Stimulated activated memory B cell treated with anti-CD40 and anti-IgM and Interleukin-4, amounts not matched to agents 10 μg/mL and 1 μg/mL and 100 μg/mL, for 72 hours (primary cell): ENCODE results near the gene NPHP4.
A peak's percentile ranks its signal among the peaks of the same experiment; 100 is the strongest.

Experiments used
- ATAC-seq: fragments of 150-1000 bp; cut with Tn5 transposase; 2 replicates; pipeline ENCODE4 v1.10.0; 2021
- H3K27ac Mint-ChIP-seq: one replicate; pipeline ENCODE4 v1.8.0; 2022; ENCODE audit warnings: mild to moderate bottlenecking, mixed read lengths
- H3K27me3 Mint-ChIP-seq: one replicate; pipeline ENCODE4 v1.8.0; 2022; ENCODE audit warnings: mixed read lengths
- H3K36me3 Mint-ChIP-seq: one replicate; pipeline ENCODE4 v1.8.0; 2022; ENCODE audit warnings: mixed read lengths
- H3K4me1 Mint-ChIP-seq: one replicate; pipeline ENCODE4 v1.8.0; 2022; ENCODE audit warnings: mixed read lengths
- H3K4me3 Mint-ChIP-seq: one replicate; pipeline ENCODE4 v1.8.0; 2022; ENCODE audit warnings: mild to moderate bottlenecking, moderate library complexity, mixed read lengths
- H3K9me3 Mint-ChIP-seq: one replicate; pipeline ENCODE4 v1.8.0; 2022; ENCODE audit warnings: mixed read lengths

Gene NPHP4

DNA sequence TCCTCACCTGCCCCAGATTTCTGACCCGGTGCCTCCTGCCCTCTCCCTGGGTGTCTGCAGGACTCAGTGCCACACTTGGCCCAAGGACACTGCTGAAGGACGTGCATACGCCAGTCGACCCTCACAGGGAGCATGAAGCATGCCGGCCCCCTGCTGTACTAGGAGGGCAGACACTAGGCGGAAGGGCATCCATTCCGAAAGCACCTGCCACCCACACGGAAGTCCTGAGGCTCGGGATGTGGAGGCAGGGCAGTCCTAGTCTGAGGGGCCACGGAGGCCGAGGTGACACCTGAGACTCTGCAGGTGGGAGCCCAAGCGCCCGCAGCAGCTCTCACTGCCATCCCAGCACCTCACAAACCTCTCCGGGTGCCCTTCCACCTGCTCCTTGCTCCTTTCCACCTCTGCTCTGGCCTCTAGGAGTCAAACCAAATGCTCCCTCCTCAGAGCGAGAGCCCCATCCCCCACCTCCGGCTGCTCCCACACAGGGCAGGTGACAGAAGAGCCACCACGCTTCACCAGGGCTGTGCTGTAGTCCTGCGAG is 2.4 kb downstream of the NPHP4 start:
- Mint-ChIP-seq H3K4me1 (peaks cover 33% of the 10 kb centered on the region), H3K36me3 (no peaks in the 10 kb centered on the region), H3K27ac (no peak overlapping the region), H3K27me3 (no peaks in the 10 kb centered on the region), H3K4me3 (peak overlapping the region; percentile 44), H3K9me3 (no peaks in the 10 kb centered on the region)
- no peak for ATAC-seq

DNA sequence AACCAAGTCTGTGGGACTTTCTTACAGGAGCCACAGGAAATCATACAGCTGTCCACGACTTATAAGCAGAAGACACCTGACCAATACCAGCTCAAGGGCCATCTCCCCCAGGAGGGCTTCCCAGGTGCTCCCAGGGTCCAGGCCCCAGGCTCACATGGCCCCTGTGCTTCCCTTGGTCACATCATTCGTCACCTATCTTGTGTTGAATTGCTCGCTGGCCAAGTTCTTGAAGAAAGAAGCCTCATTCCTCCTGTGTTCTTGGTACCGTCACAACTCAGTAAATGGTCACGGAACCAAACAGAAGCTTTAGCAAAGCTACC is 3.0 kb downstream of the NPHP4 start:
- Mint-ChIP-seq H3K4me1 (peaks cover 27% of the 10 kb centered on the region), H3K4me3 (no peak overlapping the region), H3K36me3 (no peaks in the 10 kb centered on the region), H3K27me3 (no peaks in the 10 kb centered on the region), H3K9me3 (no peaks in the 10 kb centered on the region), H3K27ac (no peak overlapping the region)
- ATAC-seq: no peak

DNA sequence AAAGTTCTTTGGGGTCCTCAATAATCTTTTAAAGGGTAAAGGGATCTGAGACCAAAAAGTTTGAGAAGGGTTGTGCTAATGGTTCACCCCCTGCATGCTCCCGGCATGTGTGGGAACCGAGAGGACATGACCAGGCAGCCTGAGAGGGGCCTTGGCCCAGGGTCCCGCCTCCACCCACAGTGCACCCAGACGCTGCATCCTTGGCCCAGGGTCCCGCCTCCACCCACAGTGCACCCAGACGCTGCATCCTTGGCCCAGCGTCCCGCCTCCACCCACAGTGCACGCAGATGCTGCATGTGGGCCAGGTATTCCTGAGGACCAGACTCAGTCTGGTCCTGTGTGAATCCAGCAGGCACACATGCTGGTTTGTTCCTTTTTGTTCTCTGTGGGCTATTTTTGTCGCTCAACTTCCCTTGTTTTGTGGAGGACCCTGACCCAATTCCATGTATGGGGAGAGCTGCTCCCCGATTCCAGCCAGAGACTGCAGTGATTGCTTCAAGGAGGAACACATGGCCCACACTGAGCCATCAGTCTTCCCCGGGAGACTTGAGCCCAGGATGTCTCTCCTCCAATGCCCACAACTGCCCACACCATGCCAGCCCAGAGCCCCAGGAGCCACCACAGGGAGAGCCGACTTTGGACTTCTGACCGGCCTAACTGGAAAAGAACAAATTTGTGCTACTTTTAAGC is 3.5 kb downstream of the NPHP4 start:
- H3K27me3 Mint-ChIP-seq: no peaks in the 10 kb centered on the region
- no peak overlapping the region for H3K27ac Mint-ChIP-seq
- peaks cover 22% of the 10 kb centered on the region for H3K4me1 Mint-ChIP-seq
- no peak overlapping the region for H3K4me3 Mint-ChIP-seq
- H3K36me3 Mint-ChIP-seq: no peaks in the 10 kb centered on the region
- H3K9me3 Mint-ChIP-seq: no peaks in the 10 kb centered on the region
- no peak for ATAC-seq

DNA sequence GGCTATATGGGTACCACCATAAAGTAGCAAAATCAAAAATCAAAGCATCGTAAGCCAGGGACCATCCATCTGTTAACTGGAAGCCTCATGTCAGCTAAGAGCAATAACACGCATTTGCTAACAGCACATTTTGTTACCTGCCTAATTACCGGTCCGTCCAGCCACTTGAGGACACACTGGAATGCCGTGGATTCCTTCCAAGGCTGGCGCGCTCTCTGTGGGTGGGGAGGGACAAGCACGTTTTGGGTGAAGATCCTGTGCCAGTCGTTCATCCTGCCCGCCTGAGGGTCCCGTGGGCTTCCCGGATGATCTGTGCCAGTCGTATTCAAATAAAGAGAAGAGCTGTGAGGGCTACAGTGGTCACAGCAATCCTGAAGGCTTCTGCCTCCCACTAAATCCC is 6.2 kb downstream of the NPHP4 start:
- Mint-ChIP-seq H3K36me3 (peaks cover 10% of the 10 kb centered on the region), H3K27me3 (no peaks in the 10 kb centered on the region), H3K4me3 (no peak overlapping the region), H3K9me3 (no peaks in the 10 kb centered on the region), H3K4me1 (peaks cover 12% of the 10 kb centered on the region), H3K27ac (no peak overlapping the region)
- no peak for ATAC-seq

DNA sequence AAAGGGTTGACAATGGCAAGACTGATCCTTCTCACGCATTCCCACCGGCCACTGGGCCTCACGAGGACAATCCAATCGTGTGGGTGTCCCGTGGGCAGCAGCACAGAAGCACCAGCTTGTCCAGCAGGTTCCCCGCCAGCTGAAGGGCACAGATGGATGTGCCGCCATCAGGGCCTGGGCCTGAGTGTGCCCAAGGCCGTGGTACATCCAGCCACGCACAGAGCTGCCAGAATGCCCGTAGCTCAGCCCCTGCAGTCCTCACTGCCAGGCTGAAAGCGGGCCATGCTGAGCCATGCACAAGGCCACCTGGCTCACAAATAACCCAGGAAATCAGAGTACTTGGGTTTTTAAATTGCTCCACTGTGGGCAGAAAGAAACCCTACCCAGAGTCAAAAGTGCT is 7.0 kb downstream of the NPHP4 start:
- no peak for ATAC-seq

DNA sequence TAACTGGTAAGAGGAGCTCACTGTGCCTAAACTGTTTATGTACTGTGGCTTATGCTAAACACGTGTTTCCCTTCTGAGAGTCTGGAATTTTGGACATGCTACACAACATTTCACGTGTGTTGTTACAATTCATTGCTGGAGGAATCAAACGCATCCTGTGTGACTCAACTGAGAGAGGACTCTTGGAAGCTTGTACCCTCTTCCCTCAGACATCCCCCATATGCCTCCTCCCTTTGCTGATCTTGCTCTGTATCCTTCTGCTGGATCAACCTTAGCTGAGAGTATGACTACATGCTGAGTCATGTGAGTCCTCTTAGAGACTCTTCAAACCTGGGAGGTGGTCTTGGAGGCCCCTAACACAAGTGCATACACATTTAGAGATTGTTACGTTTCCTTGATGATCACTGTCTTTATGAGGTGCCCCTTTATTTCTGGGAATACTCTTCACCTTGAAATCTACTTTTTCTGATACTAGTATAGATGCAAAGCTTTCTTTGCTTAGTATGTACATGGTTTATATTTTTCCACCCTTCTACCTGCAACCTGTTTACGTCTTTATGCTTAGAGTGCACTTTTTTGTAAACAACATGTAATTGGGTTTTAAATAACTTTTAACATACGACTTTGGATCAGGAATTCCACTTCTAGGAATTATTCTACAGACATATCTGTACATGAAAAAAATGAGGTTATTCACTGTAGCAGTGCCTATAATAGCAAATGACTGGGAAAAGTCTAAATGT is 8.7 kb downstream of the NPHP4 start:
- peaks cover 10% of the 10 kb centered on the region for H3K36me3 Mint-ChIP-seq
- ATAC-seq: no peak
- no peaks in the 10 kb centered on the region for H3K9me3 Mint-ChIP-seq
- H3K27ac Mint-ChIP-seq: no peak overlapping the region
- no peak overlapping the region for H3K4me3 Mint-ChIP-seq
- H3K4me1 Mint-ChIP-seq: peaks cover 11% of the 10 kb centered on the region
- no peaks in the 10 kb centered on the region for H3K27me3 Mint-ChIP-seq

More for the DNA sequence above, 7.0 kb downstream of the NPHP4 start:
- Mint-ChIP-seq H3K27ac (no peak overlapping the region), H3K9me3 (no peaks in the 10 kb centered on the region), H3K4me1 (peaks cover 13% of the 10 kb centered on the region), H3K4me3 (no peak overlapping the region), H3K36me3 (peaks cover 10% of the 10 kb centered on the region), H3K27me3 (no peaks in the 10 kb centered on the region)

DNA sequence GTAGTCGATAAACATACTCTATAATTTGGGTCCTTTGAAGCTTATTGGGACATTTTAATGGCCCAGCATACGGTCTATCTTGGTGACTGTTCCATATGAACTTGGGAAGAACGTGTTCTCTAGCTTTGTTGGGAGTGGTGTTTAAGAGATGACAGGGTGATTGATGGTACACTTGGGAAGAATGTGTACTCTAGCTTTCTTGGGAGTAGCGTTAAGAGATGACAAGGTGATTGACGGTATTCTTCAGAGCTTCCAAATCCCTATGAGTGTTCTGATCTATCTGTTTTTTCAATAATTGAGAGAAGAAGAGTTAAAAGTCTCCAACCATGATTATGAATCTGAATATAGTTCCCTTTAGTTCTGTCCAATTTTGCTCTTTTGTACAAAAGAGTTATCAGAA is 9.4 kb downstream of the NPHP4 start:
- H3K9me3 Mint-ChIP-seq: no peaks in the 10 kb centered on the region
- peaks cover 11% of the 10 kb centered on the region for H3K4me1 Mint-ChIP-seq
- peaks cover 10% of the 10 kb centered on the region for H3K36me3 Mint-ChIP-seq
- H3K4me3 Mint-ChIP-seq: no peak overlapping the region
- ATAC-seq: no peak
- H3K27ac Mint-ChIP-seq: no peak overlapping the region
- no peaks in the 10 kb centered on the region for H3K27me3 Mint-ChIP-seq

DNA sequence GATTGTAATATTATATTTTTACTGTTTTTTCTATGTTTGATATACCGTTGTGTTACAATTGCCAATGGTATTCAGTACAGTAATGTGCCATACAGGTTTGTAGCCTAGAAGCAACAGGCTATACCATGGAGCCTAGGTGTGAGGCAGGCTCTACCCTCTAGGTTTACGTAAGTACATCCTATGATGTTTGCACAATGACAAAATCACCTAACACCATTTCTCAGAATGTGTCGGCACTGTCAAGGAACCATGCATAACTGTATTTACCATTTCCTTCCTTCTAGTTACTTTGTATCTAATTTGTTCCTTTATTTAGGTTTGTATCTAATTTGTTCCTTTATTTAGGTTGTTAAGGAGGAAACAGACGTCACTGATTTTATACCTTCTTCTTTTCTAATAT is 9.9 kb downstream of the NPHP4 start:
- no peaks in the 10 kb centered on the region for H3K9me3 Mint-ChIP-seq
- peaks cover 11% of the 10 kb centered on the region for H3K4me1 Mint-ChIP-seq
- no peak overlapping the region for H3K4me3 Mint-ChIP-seq
- peaks cover 14% of the 10 kb centered on the region for H3K36me3 Mint-ChIP-seq
- H3K27me3 Mint-ChIP-seq: no peaks in the 10 kb centered on the region
- ATAC-seq: no peak
- no peak overlapping the region for H3K27ac Mint-ChIP-seq

DNA sequence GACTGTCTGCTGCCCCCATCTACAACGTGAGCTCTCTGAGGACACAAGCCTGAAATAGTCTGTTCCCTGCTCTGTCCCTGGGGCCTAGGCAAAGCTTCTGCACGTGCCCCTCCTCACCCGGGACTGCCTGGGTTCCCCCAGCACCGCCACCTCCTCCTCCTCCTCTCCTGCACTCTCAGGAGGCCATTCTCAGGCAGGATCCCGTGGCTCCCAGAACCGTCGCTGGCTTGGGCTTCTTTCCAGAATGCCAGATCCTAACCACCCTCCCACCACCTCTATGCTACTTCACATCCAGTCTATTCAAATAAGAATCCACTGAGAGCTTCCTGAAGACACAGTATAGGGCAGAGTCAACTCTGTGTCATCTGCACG is 11.2 kb downstream of the NPHP4 start:
- Mint-ChIP-seq H3K9me3 (no peaks in the 10 kb centered on the region), H3K27me3 (no peaks in the 10 kb centered on the region), H3K4me3 (no peak overlapping the region), H3K27ac (no peak overlapping the region), H3K4me1 (peaks cover 11% of the 10 kb centered on the region), H3K36me3 (peaks cover 20% of the 10 kb centered on the region)
- no peak for ATAC-seq

DNA sequence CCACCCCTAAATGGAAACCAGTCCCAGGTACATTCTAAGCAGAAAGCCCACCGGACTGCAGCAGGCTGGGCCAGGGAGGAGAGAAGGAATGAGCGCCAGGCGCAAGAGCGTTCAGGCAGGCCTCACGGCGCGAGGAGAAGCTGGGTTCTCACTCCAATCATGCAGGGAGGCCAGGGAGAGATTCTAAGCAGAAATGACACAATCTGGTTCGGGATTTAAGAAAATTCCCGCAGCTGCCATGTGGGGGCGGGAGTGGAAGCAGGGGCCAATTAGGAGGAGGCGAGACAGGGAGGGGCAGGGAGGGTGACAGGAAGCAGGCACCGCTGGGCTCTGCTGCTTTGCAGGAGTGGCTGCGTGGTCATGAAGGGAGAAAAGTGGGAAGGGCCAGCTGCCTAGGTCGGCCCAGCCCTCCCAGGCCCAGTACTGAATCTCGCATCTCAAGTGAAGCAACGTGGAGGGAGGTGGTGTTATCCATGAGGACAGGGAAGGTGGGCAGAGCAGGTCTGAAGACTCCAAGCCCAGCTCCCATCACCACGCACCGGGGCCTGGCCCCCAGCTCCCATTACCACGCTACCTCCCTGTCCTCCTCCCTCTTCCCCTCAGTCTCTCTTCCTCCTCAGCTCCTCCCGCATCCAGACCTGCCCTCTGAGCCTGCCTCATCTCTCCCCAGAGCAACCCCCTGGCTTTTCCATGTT is 11.8 kb downstream of the NPHP4 start:
- no peak overlapping the region for H3K4me3 Mint-ChIP-seq
- H3K27ac Mint-ChIP-seq: no peak overlapping the region
- peak; percentile 9 for ATAC-seq
- no peaks in the 10 kb centered on the region for H3K27me3 Mint-ChIP-seq
- H3K36me3 Mint-ChIP-seq: peaks cover 20% of the 10 kb centered on the region
- H3K9me3 Mint-ChIP-seq: no peaks in the 10 kb centered on the region
- peaks cover 11% of the 10 kb centered on the region for H3K4me1 Mint-ChIP-seq

DNA sequence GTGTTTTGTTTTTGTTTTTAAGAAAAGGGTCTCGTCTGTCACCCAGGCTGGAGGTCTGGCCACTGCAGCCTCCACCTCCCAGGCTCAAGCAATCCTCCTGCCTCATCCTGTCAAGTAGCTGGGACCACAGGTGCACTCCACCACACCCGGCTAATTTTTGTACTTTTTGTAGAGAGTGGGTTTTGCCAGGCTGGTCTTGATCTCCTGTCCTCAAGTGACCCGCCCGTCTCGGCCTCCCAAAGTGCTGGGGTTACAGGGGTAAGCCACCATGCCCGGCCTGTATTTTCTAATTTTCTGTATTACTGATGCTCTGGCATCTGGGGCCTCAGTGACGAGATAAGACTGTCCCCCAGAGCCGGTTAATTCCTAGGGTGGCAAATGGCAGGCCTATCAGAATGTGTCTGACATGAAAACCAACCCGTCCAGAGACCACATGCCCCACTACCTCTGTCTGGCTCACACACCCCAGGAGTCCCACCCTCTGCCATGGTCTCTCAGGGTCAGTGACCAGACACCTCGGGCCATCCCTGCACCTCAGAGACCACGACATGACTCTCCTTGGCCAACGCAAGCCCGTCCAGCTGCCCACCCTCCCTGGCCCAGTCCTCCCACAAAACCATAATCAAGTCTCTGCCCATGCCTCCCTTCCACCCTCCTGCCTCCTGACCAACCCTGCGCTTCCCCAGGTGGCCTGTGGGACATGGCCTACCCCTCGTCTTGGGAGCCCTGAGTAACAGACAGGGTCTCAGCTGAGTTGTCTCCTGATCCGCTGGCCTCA is 12.5 kb downstream of the NPHP4 start:
- Mint-ChIP-seq H3K27ac (no peak overlapping the region), H3K4me3 (no peak overlapping the region), H3K4me1 (peaks cover 11% of the 10 kb centered on the region), H3K36me3 (peaks cover 20% of the 10 kb centered on the region), H3K9me3 (no peaks in the 10 kb centered on the region), H3K27me3 (no peaks in the 10 kb centered on the region)
- peak; percentile 14 for ATAC-seq

DNA sequence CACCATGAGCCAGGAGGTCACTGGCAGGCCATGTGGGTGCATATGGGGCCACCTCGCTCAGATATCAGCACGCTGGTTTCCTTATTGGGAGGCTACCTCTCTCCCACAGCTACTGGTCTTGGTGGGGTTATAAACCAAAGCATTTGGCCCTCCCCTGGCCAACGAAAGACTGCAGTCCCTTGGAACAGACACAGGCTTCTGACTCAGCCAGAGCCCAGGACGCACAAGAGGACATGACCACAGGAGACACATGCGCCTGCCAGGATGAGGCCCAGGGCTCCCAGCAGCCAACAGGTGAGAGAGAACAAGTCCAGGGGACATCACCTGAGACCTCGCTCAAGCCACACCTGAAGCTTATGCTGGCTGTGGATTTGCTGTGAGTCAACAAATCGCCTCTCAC is 13.8 kb downstream of the NPHP4 start:
- Mint-ChIP-seq H3K9me3 (no peaks in the 10 kb centered on the region), H3K36me3 (peaks cover 19% of the 10 kb centered on the region), H3K27me3 (no peaks in the 10 kb centered on the region), H3K27ac (no peak overlapping the region), H3K4me3 (no peak overlapping the region), H3K4me1 (peaks cover 11% of the 10 kb centered on the region)
- no peak for ATAC-seq

DNA sequence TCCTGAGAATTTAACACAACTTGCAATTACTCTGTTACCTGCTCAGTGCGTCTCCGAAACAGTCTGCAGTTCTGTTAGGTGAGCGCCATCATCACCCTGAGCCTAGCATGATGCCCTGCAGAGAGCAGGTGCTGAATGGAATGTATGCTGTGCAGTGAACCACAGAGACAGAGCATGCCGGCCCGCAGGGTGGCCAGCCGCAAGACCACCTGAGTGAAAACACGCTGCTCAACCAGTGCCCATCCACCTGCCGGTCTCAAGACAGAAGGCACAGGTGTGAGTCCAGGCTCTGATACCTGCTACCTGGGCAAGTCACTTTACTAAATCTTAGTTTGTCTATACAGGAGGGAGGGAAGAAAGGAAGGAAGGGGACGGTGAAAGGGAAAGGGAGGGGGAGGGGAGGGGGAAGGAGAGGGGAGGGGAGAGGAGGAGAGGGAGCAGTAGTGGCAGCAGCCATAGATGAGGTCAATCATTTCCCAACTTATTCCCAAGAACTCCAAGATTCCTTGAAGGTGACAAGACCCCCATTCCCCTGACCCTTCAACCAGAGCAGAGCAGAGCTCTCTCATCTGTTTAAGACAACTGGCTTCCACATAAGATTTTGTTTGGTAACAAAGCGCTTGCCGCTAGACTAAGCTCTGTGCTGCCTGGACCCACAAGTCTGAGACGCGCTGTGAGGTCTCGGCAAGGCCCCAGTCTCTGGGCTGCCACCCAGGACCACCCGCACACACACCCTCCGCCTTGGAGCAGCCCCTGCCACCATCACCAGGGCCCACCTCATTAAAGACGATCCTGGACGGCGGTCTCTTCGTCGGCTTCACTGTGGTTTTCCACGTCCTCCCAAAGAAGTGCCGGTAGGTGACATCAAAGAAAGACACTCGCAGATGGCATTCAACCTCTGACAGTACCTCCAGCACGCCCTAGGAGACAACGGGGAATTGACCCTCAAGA is 14.5 kb downstream of the NPHP4 start:
- no peak overlapping the region for H3K4me3 Mint-ChIP-seq
- H3K27ac Mint-ChIP-seq: no peak overlapping the region
- no peak for ATAC-seq
- H3K9me3 Mint-ChIP-seq: no peaks in the 10 kb centered on the region
- no peaks in the 10 kb centered on the region for H3K27me3 Mint-ChIP-seq
- H3K36me3 Mint-ChIP-seq: peaks cover 12% of the 10 kb centered on the region
- peaks cover 11% of the 10 kb centered on the region for H3K4me1 Mint-ChIP-seq

DNA sequence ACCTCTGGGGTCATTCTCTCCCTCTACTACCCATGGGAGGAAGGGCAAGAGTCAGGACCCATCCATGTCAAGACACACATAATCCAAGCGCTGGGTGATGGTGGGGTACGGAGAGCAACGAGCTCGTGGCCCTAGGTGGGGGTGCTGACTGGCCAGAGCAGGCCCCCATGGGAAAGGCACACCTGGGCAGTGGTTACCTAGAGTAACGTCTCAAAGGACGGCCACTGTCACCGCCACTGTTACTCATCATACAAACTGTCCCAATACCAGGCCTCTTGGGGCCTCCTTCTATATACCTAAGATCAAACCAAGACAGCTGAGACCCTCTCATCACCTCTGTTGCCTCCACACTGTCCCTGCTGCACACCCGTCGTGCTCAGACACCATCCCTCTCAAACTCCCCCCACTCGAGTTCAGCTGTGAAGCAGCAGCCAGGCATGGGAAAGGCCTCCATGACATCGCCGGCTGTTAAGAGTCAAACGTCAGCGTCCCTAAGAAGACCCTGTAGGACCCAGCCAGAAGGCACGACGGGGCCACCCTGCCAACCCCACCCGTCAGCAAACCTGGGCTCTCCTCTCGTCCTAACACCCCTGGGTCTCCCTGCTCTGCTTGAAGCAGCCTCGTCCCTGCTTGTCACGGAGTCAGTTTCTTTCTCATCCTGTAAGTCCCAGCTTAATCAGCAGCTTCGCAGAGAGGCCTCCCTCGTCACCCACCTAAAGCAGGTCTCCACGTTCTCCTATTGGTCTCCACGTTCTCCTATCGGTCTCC is 15.3 kb downstream of the NPHP4 start:
- Mint-ChIP-seq H3K27ac (no peak overlapping the region), H3K4me1 (peaks cover 11% of the 10 kb centered on the region), H3K36me3 (peaks cover 10% of the 10 kb centered on the region), H3K4me3 (no peak overlapping the region), H3K9me3 (no peaks in the 10 kb centered on the region), H3K27me3 (no peaks in the 10 kb centered on the region)
- ATAC-seq: no peak
